MM.1S (cell line): Measurements from ENCODE around the gene TUBGCP3.

ENCODE experiments used
- DNase-seq: peaks from one replicate; pipeline ENCODE4 v3.0.0-alpha.2; 2015
- H2AFZ ChIP-seq: fragments of 300-600 bp; sonication (generic); 2 replicates; pipeline ENCODE4 v1.6.0; 2016; ENCODE audit warnings: antibody characterized with exemption, low read length
- H3F3A ChIP-seq: fragments of 300-600 bp; sonication (generic); 2 replicates; pipeline ENCODE4 v1.6.1; 2016; ENCODE audit warnings: mild to moderate bottlenecking, antibody characterized with exemption, low read length, moderate library complexity, mixed read lengths; ENCODE audit not compliant: insufficient read depth
- H3K27ac ChIP-seq: fragments of 300-600 bp; sonication (generic); 2 replicates; pipeline ENCODE4 v1.5.1; 2016; ENCODE audit warnings: mild to moderate bottlenecking, low read length
- H3K27me3 ChIP-seq: fragments of 300-600 bp; sonication (generic); replicated peaks from 2 replicates; pipeline ENCODE4 v1.6.0; 2016; ENCODE audit warnings: low read length; ENCODE audit not compliant: insufficient read depth
- H3K36me3 ChIP-seq: fragments of 300-600 bp; sonication (generic); replicated peaks from 2 replicates; pipeline ENCODE4 v1.6.1; 2016; ENCODE audit warnings: mild to moderate bottlenecking, low read length, mixed read lengths; ENCODE audit not compliant: insufficient read depth
- H3K4me1 ChIP-seq: fragments of 300-600 bp; sonication (generic); 2 replicates; pipeline ENCODE4 v1.6.1; 2016; ENCODE audit warnings: low read length, mixed read lengths
- H3K4me2 ChIP-seq: fragments of 300-600 bp; sonication (generic); 2 replicates; pipeline ENCODE4 v1.6.0; 2016; ENCODE audit warnings: low read depth, low read length
- H3K4me3 ChIP-seq: fragments of 300-600 bp; sonication (generic); 2 replicates; pipeline ENCODE4 v1.5.1; 2016; ENCODE audit warnings: low read length, mixed read lengths
- H3K79me2 ChIP-seq: fragments of 300-600 bp; sonication (generic); 2 replicates; pipeline ENCODE4 v1.6.1; 2016; ENCODE audit warnings: mixed run types, low read length, mixed read lengths
- H3K9ac ChIP-seq: fragments of 300-600 bp; sonication (generic); 2 replicates; pipeline ENCODE4 v1.6.1; 2016; ENCODE audit warnings: low read length, mixed read lengths
- H3K9me2 ChIP-seq: fragments of 300-600 bp; sonication (generic); replicated peaks from 2 replicates; pipeline ENCODE4 v1.6.1; 2016; ENCODE audit warnings: mild to moderate bottlenecking, low read length, mixed read lengths; ENCODE audit not compliant: insufficient read depth
- H3K9me3 ChIP-seq: fragments of 300-600 bp; sonication (generic); replicated peaks from 2 replicates; pipeline ENCODE4 v1.6.1; 2016; ENCODE audit warnings: mild to moderate bottlenecking, low read length, mixed read lengths; ENCODE audit not compliant: insufficient read depth
- H4K20me1 ChIP-seq: fragments of 300-600 bp; sonication (generic); 2 replicates; pipeline ENCODE4 v1.6.1; 2016; ENCODE audit warnings: mild to moderate bottlenecking, low read length, moderate library complexity, mixed read lengths; ENCODE audit not compliant: insufficient read depth
- EZH2 ChIP-seq: fragments of 300-600 bp; sonication (generic); optimal IDR thresholded peaks from 2 replicates; pipeline ENCODE3; 2017; ENCODE audit warnings: low read depth, mild to moderate bottlenecking, antibody characterized with exemption, low read length, mixed read lengths
- EZH2phosphoT487 ChIP-seq: fragments of 300-600 bp; sonication (generic); IDR thresholded peaks from 2 replicates; pipeline ENCODE4 v1.6.1; 2018; ENCODE audit warnings: antibody characterized with exemption, low read length
- TF ChIP-seq, protein P1 (sequence below): fragments of 300-600 bp; sonication (generic); IDR thresholded peaks from 2 replicates; pipeline ENCODE4 v1.5.1; 2016; ENCODE audit warnings: antibody characterized with exemption, low read length, mixed read lengths

Gene TUBGCP3

DNA sequence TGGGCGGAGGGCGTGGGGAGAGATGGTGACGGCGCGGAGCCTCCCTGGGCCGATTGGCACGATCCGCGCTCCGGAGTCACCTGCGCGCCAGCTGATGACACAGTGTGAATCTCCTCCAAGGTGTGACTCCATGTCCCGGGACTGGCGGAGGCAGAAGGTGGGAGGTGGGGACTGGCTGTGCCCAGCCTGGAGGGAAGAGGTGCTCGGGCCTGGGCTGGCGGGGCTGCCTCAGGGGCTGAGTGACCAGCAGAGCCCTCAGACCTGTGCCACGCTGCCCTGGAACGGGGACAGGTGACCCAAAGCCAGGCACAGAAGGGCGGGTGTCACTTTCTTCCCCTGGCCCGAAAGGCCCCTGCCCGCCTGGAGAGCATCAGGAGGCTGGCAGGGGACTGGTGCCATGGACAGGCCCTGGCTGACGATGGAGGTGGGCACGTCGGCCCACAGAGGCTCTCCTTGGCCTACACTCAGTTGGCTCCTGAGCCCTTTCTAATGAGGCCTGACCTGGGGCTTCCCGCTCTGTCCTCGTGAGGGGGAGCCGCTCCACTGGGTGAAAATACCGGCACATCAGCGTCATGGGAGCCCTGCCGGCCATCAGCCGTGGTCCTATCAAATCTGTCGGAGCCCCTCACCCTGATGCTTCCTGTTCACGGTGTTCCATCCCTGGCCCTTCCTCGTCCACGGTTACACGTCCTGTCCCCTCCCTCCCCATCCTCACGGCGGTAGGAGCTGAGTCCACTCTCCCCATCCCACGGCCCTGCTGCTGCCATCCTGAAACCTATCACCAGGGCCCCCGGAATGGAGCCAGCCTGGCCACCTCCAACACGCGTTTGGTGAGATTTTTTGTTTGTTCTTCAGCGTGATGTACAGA, 136.2 kb downstream of the TUBGCP3 start:
- Histone ChIP-seq H3K9me2 (no peaks in the 10 kb centered on the region), H3K27ac (no peak overlapping the region), H4K20me1 (no peaks in the 10 kb centered on the region), H3K27me3 (peaks cover 50% of the 10 kb centered on the region), H3K4me1 (0 out of 2 replicates have a peak, but pooled peaks cover 1% of the 10 kb centered on the region), H3K9ac (no peak overlapping the region), H3K79me2 (no peaks in the 10 kb centered on the region), H2AFZ (no peak overlapping the region), H3K4me2 (no peak overlapping the region), H3F3A (no peaks in the 10 kb centered on the region), H3K4me3 (no peak overlapping the region), H3K9me3 (no peaks in the 10 kb centered on the region), H3K36me3 (no peaks in the 10 kb centered on the region)
- no peak for DNase-seq
- TF ChIP-seq, protein P1, sequence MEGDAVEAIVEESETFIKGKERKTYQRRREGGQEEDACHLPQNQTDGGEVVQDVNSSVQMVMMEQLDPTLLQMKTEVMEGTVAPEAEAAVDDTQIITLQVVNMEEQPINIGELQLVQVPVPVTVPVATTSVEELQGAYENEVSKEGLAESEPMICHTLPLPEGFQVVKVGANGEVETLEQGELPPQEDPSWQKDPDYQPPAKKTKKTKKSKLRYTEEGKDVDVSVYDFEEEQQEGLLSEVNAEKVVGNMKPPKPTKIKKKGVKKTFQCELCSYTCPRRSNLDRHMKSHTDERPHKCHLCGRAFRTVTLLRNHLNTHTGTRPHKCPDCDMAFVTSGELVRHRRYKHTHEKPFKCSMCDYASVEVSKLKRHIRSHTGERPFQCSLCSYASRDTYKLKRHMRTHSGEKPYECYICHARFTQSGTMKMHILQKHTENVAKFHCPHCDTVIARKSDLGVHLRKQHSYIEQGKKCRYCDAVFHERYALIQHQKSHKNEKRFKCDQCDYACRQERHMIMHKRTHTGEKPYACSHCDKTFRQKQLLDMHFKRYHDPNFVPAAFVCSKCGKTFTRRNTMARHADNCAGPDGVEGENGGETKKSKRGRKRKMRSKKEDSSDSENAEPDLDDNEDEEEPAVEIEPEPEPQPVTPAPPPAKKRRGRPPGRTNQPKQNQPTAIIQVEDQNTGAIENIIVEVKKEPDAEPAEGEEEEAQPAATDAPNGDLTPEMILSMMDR: no peak
- TF ChIP-seq EZH2: no peak
- no peak for TF ChIP-seq EZH2phosphoT487

DNA sequence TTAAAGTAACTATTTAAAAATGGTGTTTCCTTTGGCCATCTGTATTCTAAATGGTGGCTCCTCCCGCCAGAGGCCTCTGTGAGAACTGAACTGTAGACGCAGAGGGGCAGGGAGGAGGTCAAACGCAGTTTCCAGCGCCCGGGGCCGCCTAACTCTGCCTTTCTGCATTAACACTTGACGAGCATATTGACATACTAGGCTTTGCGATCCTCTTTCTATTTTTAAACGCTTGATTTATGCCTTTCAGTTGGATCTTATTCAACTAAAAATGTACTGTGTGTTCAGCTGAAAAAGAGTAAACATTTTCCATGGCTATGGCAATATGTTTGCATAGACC, 137.1 kb downstream of the TUBGCP3 start:
- Histone ChIP-seq H3K79me2 (no peaks in the 10 kb centered on the region), H3F3A (no peaks in the 10 kb centered on the region), H3K27ac (no peak overlapping the region), H3K4me2 (no peak overlapping the region), H2AFZ (no peak overlapping the region), H3K9ac (no peak overlapping the region), H3K36me3 (no peaks in the 10 kb centered on the region), H4K20me1 (no peaks in the 10 kb centered on the region), H3K9me2 (no peaks in the 10 kb centered on the region), H3K4me3 (no peak overlapping the region), H3K4me1 (no peaks in the 10 kb centered on the region), H3K9me3 (no peaks in the 10 kb centered on the region), H3K27me3 (peaks cover 58% of the 10 kb centered on the region)
- TF ChIP-seq EZH2phosphoT487: no peak
- TF ChIP-seq EZH2: no peak
- TF ChIP-seq, protein P1: no peak
- DNase-seq: no peak

DNA sequence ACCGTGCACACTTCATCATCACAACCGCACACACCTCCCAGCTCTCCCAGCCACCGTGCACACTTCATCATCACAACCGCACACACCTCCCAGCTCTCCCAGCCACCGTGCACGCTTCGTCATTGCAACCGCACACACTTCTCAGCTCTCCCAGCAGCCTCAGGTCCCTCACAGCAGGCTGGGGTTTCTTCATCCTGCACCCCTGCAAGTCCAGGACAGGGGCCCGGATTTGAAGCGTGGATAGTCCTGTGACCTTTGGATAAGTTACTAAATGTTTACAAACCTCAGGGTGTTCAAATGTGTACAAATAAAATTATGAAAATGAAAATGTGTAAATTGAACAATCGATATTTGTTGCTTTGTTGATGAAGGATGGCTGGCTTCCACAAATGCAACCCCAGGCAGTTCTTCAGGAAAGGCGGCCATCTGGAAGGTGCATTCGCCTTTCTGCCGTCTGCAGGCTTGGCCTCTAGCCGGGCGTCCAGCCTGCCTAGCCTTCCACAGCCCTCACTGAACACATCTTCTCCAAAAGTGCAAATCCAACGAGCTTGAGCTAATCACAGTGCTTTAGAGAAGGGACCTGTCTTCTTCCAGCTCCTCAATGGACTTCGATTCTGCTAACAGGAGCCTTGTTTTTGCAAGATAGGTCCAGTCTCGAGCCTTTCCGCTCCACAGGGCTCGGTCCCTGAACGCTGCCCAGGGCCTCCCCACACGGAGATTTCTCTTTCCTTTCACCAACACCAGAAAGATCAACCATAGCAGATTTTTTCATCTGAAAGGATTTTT, 137.6 kb downstream of the TUBGCP3 start:
- Histone ChIP-seq H3K4me1 (no peaks in the 10 kb centered on the region), H3K9me3 (no peaks in the 10 kb centered on the region), H3K79me2 (no peaks in the 10 kb centered on the region), H3F3A (no peaks in the 10 kb centered on the region), H3K36me3 (no peaks in the 10 kb centered on the region), H2AFZ (no peak overlapping the region), H3K9ac (no peak overlapping the region), H3K4me2 (no peak overlapping the region), H3K27ac (no peak overlapping the region), H3K27me3 (peaks cover 61% of the 10 kb centered on the region), H3K4me3 (no peak overlapping the region), H4K20me1 (no peaks in the 10 kb centered on the region), H3K9me2 (no peaks in the 10 kb centered on the region)
- DNase-seq: no peak
- TF ChIP-seq, protein P1: no peak
- TF ChIP-seq EZH2phosphoT487 (no peak), EZH2 (no peak)
